Measurements from ENCODE around the gene CHTF18.

CHTF18 gene

GRCh38 chr16:788399-789126, at the start of gene CHTF18 (continued):
- TF ChIP-seq ZNF2 (tag by site-specific recombination; IDR thresholded peaks at IDR 0.05) (0 out of 2 replicates have a peak, but pooled peaks have one; percentile 26), ZNF449 (tag by site-specific recombination; IDR thresholded peaks at IDR 0.05) (peak; percentile 20; the same call in 1 of the 2 replicates), ZNF184 (tag by site-specific recombination; IDR thresholded peaks at IDR 0.05) (no peak), HIC1 (tag by site-specific recombination; IDR thresholded peaks at IDR 0.05) (peak; percentile 59; the same call in 1 of the 2 replicates), ZFP69B (tag by site-specific recombination; IDR thresholded peaks at IDR 0.05) (peak; percentile 46; the same call in 1 of the 2 replicates), ZNF223 (tag by site-specific recombination; IDR thresholded peaks at IDR 0.05) (no peak), ZBTB20 (tag by site-specific recombination; IDR thresholded peaks at IDR 0.05) (peak; percentile 42; the same call in 1 of the 2 replicates), PATZ1 (tag by site-specific recombination; IDR thresholded peaks at IDR 0.05) (peak; percentile 87), ZSCAN30 (tag by site-specific recombination; IDR thresholded peaks at IDR 0.05) (peak; percentile 67; the same call in 1 of the 2 replicates), KLF17 (tag by site-specific recombination; IDR thresholded peaks at IDR 0.05) (peak; percentile 91), KLF10 (tag by site-specific recombination; IDR thresholded peaks at IDR 0.05) (peak; percentile 46; the same call in 1 of the 2 replicates), EGR2 (tag by site-specific recombination; IDR thresholded peaks at IDR 0.05; ENCODE audit: low read depth) (peak; percentile 64), ZNF843 (tag by site-specific recombination; IDR thresholded peaks at IDR 0.05) (peak; percentile 32; the same call in 1 of the 2 replicates), ZNF266 (tag by site-specific recombination; IDR thresholded peaks at IDR 0.05; ENCODE audit: low read depth) (no peak), ZNF37A (tag by site-specific recombination; IDR thresholded peaks at IDR 0.05) (no peak), GLIS2 (tag by site-specific recombination; IDR thresholded peaks at IDR 0.05) (peak; percentile 91), HOXA7 (CRISPR knock-in tag; IDR thresholded peaks at IDR 0.05; ENCODE audit: borderline replicate concordance) (no peak), ZNF23 (tag by site-specific recombination; IDR thresholded peaks at IDR 0.05; ENCODE audit: borderline replicate concordance) (no peak), ZFP3 (tag by site-specific recombination; IDR thresholded peaks at IDR 0.05; ENCODE audit: low read depth) (no peak), RBAK (tag by site-specific recombination; IDR thresholded peaks at IDR 0.05) (no peak), ZNF239 (tag by site-specific recombination; IDR thresholded peaks at IDR 0.05) (0 out of 2 replicates have a peak, but pooled peaks have one; percentile 20), ZSCAN5A (tag by site-specific recombination; IDR thresholded peaks at IDR 0.05) (peak; percentile 88; the same call in 1 of the 2 replicates), ZNF777 (tag by site-specific recombination; IDR thresholded peaks at IDR 0.05; ENCODE audit: borderline replicate concordance) (peak; percentile 78; the same call in 1 of the 2 replicates), SCRT2 (tag by site-specific recombination; IDR thresholded peaks at IDR 0.05) (no peak), ZNF398 (tag by site-specific recombination; IDR thresholded peaks at IDR 0.05) (peak; percentile 81), ZNF155 (tag by site-specific recombination; IDR thresholded peaks at IDR 0.05) (no peak), CTCF (tag by site-specific recombination; IDR thresholded peaks at IDR 0.05) (peak; percentile 32; the same call in 1 of the 2 replicates)
